GM12875 (cell line): ENCODE data around the gene RIPK4.
"Not testable (repeated sequence)": the region's sequence is repeated elsewhere in the genome, so short reads cannot be mapped to it uniquely, and the experiment has no call there.

Source experiments
- H3K4me3 ChIP-seq: one replicate; pipeline ENCODE4 v1.5.1; 2011; ENCODE audit warnings: low read depth, low read length, control low read depth
- CTCF ChIP-seq: IDR thresholded peaks from 2 replicates; pipeline ENCODE4 v1.5.1; 2011; ENCODE audit warnings: low read depth, mild to moderate bottlenecking, control low read depth, inconsistent platforms, low read length, moderate library complexity, borderline replicate concordance; ENCODE audit not compliant: insufficient read depth

RIPK4 gene

GRCh38 chr21:41717573-41718330 is 49.1 kb downstream of the RIPK4 start:
- no peak for TF ChIP-seq CTCF
- no peak overlapping the region for H3K4me3 ChIP-seq

DNA sequence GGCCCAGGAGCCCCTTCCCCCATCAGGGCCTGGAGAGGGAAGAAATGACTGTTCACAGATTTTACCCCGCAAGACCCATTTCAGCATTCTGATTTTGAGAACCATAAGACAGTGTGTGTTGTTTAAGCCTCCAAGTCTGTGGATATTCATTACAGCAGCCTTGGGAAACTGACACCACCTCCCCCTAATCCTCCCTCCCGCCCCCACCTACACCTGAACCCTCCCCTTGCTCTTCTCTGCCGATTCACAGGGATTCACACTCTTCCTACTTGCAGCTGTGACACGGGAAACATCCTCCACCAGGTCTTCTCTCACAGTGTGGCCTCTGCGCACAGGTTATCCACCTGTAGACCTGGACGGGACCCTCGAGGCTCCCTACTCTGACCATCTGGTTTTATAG is 50.1 kb downstream of the RIPK4 start:
- no peak overlapping the region for H3K4me3 ChIP-seq
- TF ChIP-seq CTCF = no peak

DNA sequence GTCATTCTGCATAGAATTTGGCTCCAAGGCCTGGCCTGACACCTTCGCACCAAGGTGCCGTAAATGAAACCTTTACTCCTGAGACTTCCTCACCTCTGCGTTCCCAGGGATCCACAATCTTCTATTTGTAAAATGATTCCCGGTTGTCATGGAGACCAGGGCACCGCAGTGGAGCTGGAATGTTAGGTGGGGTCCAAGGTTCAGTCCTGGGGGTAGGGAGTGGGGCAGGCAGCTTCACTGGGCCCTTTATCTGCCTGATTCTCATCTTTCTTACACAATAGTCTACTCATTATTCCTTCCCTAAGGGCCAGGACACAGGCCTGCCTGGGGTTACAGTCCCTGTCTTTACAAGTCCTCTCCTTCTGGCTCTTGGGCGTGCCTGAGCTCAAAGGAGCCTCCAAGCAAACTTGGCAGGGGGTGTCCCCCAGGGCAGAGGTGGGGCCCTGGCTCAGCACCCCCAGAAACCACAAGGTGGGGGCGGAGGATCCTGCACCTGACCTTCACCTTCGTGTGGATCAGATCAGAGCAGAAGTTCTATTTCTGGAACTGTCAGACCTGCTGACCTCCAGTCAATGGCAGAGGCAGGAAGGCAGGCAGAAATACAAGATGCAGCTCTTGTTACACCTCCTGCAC is 51.1 kb downstream of the RIPK4 start:
- TF ChIP-seq CTCF = no peak
- H3K4me3 ChIP-seq = no peak overlapping the region

DNA sequence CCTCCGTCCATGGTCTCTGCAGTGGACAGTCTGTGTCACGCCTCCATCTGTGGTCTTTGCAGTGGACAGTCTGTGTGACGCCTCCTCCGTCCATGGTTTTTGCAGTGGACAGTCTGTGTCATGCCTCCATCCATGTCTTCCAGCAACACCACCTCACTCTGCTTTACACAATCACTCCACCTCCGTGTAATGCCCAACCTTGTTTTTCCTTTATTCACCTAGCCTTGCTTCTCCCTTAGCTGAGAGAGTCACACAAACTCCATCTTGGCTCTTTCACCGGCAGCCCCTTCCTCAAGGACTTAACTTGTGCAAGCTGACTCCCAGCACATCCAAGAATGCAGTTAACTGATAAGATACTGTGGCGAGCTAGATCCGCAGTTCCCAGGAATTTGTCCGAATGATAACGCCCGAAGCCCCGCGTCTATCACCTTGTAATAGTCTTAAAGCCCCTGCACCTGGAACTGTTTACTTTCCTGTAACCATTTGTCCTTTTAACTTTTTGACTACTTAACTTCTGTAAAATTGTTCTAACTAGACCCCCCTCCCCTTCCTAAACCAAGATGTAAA is 52.5 kb downstream of the RIPK4 start:
- H3K4me3 ChIP-seq = not testable (repeated sequence)

- no peak for TF ChIP-seq CTCF
- no peak overlapping the region for H3K4me3 ChIP-seq
These were observed 53.2 kb downstream of the RIPK4 start for GRCh38 chr21:41713495-41714281.

GRCh38 chr21:41712730-41713129 is 54.1 kb downstream of the RIPK4 start:
- H3K4me3 ChIP-seq = no peak overlapping the region
- TF ChIP-seq CTCF = no peak

DNA sequence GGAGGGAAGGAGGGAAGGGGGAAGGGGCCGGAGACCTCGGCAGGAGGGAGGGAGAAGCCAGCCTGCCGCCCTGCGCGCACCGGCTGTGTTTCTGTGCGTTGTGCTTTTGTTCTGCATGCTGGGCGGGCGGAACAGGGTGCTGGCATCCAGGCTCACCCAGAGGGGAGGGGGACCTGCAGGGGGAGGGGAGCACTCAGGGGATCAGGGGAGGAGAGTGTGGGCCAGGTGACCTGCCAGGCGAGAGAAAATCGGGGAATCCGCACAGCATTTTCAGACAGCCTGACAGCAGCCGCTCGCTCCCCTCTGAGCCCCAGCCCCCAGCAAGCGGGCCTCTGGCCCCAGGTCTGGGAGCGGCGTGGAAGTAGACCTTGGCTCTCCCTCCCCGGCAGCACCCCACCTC is 54.7 kb downstream of the RIPK4 start:
- H3K4me3 ChIP-seq = no peak overlapping the region
- TF ChIP-seq CTCF = no peak
